Measurements from ENCODE around the gene HPCAL1. TPM values are rescaled to one million over a fixed set of nuclear protein-coding genes. Genes with fewer than 3 reads are reported as not detected.
A peak's percentile ranks its signal among the peaks of the same experiment; 100 is the strongest.

The HPCAL1 gene
- total and polyA plus RNA-seq, 2 donors (not counting 3 experiments of a cell fraction or from before 2014, with no cell fraction given): 56.5 to 77.4 TPM

DNA sequence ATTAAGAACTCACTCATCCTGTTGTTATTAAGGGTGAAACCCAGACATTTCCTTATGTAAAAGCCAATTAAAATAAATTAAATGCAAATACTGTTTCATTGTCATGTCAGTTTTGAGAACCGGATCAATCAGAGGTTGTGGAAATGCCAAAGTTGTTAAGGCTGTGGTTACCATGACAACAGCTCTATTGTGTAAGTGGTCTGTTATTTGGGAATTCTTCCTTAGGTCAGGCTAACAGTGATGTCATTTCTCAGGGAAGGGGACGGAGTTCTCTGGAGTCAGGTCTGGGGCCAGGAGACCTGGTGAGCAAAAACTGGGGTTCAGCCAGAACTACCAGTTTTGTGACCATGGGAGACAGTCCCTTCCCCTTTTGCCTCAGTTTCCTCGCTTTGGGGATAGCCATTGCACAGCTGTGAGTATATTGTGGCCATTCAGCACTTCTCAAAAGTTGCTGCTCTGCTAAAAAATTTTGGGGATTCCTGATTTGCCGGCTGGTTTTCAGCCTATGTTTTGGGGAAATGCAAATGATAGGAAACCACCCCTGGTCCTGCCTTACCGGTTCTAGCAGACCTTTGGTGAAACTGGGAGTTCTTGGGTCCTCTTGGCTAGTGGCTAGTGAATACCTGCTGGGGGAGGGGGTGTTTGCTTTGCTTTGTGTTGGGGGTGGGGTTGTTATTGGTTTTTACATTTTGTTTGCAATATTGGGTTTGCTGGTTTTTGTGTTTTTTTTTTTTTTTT, 21.6 kb downstream of the HPCAL1 start:
- H4K20me1 ChIP-seq (replicated peaks; ENCODE audit: control insufficient read depth, extremely low read depth, insufficient read depth, low read length): no peaks in the 10 kb centered on the region
- H3K27ac ChIP-seq (ENCODE audit: insufficient read depth, low read depth, low read length): peak overlapping the region; percentile 80
- ChIA-PET POLR2A (no interaction called here), CTCF (interaction anchor here (1.0 to 2.1 kb wide), 4 partner anchors 15 to 168 kb away, joined by 3 to 9 read pairs (median 4); no protein-coding TSS in a partner anchor)
- H3K4me1 ChIP-seq (ENCODE audit: control insufficient read depth, extremely low read depth, insufficient read depth, low read length): peaks cover 31% of the 10 kb centered on the region
- dilution Hi-C loops (cut with MboI; ENCODE audit: extremely low pct_ligation_motif_present, low sequenced_read_pairs): no loop called here
- H3K9me1 ChIP-seq (replicated peaks; ENCODE audit: control insufficient read depth, extremely low read depth, insufficient read depth, low read length): no peaks in the 10 kb centered on the region
- H3K79me2 ChIP-seq (ENCODE audit: control insufficient read depth, insufficient read depth, low read length): peaks cover 80% of the 10 kb centered on the region
- H3K4me2 ChIP-seq (ENCODE audit: insufficient read depth, low read length): peak overlapping the region; percentile 50
- no peaks in the 10 kb centered on the region for H3K36me3 ChIP-seq (ENCODE audit: control insufficient read depth in 2 of 2, extremely low read depth in 1 of 2, insufficient read depth in 2 of 2, low read length in 2 of 2)
- TF ChIP-seq JUN (IDR thresholded peaks at IDR 0.05; ENCODE audit: borderline replicate concordance, insufficient read depth, insufficient read length, low read depth) (peak; percentile 73), EZH2 (IDR thresholded peaks at IDR 0.05; ENCODE audit: borderline replicate concordance, low read depth, low read length, severe bottlenecking) (no peak)
- FAIRE-seq (peak; percentile 95), DNase-seq (ENCODE audit: low read depth, low spot score) (peak; percentile 88)
- intact Hi-C loops (cut with micrococcal nuclease): loop anchor here (1.0 kb wide), 1 partner anchor 20 kb away; no protein-coding TSS in a partner anchor
- H3K27me3 ChIP-seq (ENCODE audit: control insufficient read depth in 2 of 2, insufficient read depth in 2 of 2, low read length in 2 of 2): no peaks in the 10 kb centered on the region
- peak overlapping the region; percentile 63 for H3K9ac ChIP-seq (replicated peaks; ENCODE audit: extremely low read depth, insufficient read depth, low read length)
- BruUV-seq (replicated peaks): no TSS peak
- no peaks in the 10 kb centered on the region for H3K9me3 ChIP-seq (replicated peaks; ENCODE audit: control insufficient read depth, insufficient read depth, low read length)
- no peak overlapping the region for H3K4me3 ChIP-seq (replicated peaks in 1 of 3; ENCODE audit: insufficient read depth in 1 of 3, low read depth in 1 of 3, low read length in 3 of 3)
- no peak overlapping the region for H2AFZ ChIP-seq (ENCODE audit: low read depth, low read length)

DNA sequence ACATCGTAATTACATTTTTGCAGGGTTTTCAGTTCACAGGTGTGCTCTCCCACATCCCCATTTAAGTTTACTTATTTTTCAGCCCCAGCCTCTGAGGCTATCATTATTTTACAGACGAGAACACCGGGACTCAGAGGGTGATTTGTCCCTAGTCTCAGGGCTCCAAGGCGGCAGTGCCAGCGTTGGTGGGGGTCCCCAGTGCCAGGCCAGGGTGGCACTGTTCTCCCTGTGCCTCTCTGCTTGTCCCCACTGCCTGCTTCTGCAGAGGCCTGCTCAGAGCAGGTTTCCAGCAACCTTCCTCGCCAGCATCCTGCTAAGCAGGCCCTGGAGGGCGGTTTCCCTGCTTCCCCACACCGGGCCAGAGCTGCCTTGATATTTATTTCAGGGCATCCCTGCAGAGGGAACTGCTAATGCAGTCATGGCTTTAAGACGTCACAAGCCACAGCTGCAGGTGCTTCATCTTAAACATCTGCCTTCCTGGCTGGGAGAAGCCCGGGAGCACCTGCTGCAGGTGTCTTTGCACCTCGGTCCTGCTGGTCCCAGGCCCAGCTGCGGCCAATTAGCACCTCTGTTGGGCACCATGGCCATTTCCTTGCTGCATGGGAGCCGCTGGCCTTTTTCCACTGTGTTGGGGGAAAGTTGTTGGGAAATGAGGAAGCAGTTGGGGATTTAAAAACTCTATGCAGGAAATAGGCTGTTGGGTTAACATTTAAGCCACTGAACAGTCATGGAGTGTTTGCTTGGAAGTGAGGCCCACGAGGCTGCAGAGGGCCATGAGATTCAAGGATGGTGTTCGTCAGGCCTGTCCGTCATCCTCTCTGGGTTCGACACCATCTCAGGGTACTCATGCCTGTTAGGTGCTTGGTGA, 22.8 kb downstream of the HPCAL1 start:
- Histone ChIP-seq H3K79me2 (ENCODE audit: control insufficient read depth, insufficient read depth, low read length) (peaks cover 75% of the 10 kb centered on the region), H3K27ac (ENCODE audit: insufficient read depth, low read depth, low read length) (no peak overlapping the region), H3K4me1 (ENCODE audit: control insufficient read depth, extremely low read depth, insufficient read depth, low read length) (peaks cover 44% of the 10 kb centered on the region), H3K9me1 (replicated peaks; ENCODE audit: control insufficient read depth, extremely low read depth, insufficient read depth, low read length) (no peaks in the 10 kb centered on the region), H2AFZ (ENCODE audit: low read depth, low read length) (no peak overlapping the region), H3K9ac (replicated peaks; ENCODE audit: extremely low read depth, insufficient read depth, low read length) (no peak overlapping the region), H4K20me1 (replicated peaks; ENCODE audit: control insufficient read depth, extremely low read depth, insufficient read depth, low read length) (no peaks in the 10 kb centered on the region), H3K36me3 (ENCODE audit: control insufficient read depth in 2 of 2, extremely low read depth in 1 of 2, insufficient read depth in 2 of 2, low read length in 2 of 2) (no peaks in the 10 kb centered on the region), H3K9me3 (replicated peaks; ENCODE audit: control insufficient read depth, insufficient read depth, low read length) (no peaks in the 10 kb centered on the region), H3K27me3 (ENCODE audit: control insufficient read depth in 2 of 2, insufficient read depth in 2 of 2, low read length in 2 of 2) (no peaks in the 10 kb centered on the region), H3K4me2 (ENCODE audit: insufficient read depth, low read length) (no peak overlapping the region), H3K4me3 (replicated peaks in 1 of 3; ENCODE audit: insufficient read depth in 1 of 3, low read depth in 1 of 3, low read length in 3 of 3) (no peak overlapping the region)
- DNase-seq (ENCODE audit: low read depth, low spot score): no peak
- no TSS peak for BruUV-seq (replicated peaks)
- ChIA-PET CTCF (interaction anchor here (1.1 kb wide), 1 partner anchor 201 kb away, joined by 3 read pairs; no protein-coding TSS in a partner anchor), POLR2A (no interaction called here)
- dilution Hi-C loops (cut with MboI; ENCODE audit: extremely low pct_ligation_motif_present, low sequenced_read_pairs) (no loop called here), intact Hi-C loops (cut with micrococcal nuclease) (no loop called here)
- FAIRE-seq: no peak
- TF ChIP-seq MYC (IDR thresholded peaks at IDR 0.05; ENCODE audit: low read depth, low read length) (no peak), GATA2 (IDR thresholded peaks at IDR 0.05; ENCODE audit: insufficient read depth, insufficient read length, low read depth, low read length) (no peak), POLR2AphosphoS5 (IDR thresholded peaks at IDR 0.05; ENCODE audit: insufficient read depth, low read depth, low read length) (no peak), POLR2A (IDR thresholded peaks at IDR 0.05; ENCODE audit: low read depth, low read length) (no peak), JUN (IDR thresholded peaks at IDR 0.05; ENCODE audit: borderline replicate concordance, insufficient read depth, insufficient read length, low read depth) (no peak), EZH2 (IDR thresholded peaks at IDR 0.05; ENCODE audit: borderline replicate concordance, low read depth, low read length, severe bottlenecking) (no peak), FOS (IDR thresholded peaks at IDR 0.05; ENCODE audit: borderline replicate concordance, insufficient read depth, low read length) (no peak)
- TF ChIP-seq, protein P1, sequence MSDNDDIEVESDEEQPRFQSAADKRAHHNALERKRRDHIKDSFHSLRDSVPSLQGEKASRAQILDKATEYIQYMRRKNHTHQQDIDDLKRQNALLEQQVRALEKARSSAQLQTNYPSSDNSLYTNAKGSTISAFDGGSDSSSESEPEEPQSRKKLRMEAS (IDR thresholded peaks at IDR 0.05; ENCODE audit: insufficient read depth, insufficient read length): no peak
- TF ChIP-seq, protein P2, sequence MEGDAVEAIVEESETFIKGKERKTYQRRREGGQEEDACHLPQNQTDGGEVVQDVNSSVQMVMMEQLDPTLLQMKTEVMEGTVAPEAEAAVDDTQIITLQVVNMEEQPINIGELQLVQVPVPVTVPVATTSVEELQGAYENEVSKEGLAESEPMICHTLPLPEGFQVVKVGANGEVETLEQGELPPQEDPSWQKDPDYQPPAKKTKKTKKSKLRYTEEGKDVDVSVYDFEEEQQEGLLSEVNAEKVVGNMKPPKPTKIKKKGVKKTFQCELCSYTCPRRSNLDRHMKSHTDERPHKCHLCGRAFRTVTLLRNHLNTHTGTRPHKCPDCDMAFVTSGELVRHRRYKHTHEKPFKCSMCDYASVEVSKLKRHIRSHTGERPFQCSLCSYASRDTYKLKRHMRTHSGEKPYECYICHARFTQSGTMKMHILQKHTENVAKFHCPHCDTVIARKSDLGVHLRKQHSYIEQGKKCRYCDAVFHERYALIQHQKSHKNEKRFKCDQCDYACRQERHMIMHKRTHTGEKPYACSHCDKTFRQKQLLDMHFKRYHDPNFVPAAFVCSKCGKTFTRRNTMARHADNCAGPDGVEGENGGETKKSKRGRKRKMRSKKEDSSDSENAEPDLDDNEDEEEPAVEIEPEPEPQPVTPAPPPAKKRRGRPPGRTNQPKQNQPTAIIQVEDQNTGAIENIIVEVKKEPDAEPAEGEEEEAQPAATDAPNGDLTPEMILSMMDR (IDR thresholded peaks at IDR 0.05; ENCODE audit: extremely low read depth in 1 of 2, insufficient read depth in 1 of 2, low read depth in 1 of 2, low read length in 2 of 2): no peak

All from endothelial cell of umbilical vein (primary cell).